Measurements from ENCODE around the gene LRGUK. TPM values are rescaled to one million over a fixed set of nuclear protein-coding genes. Genes with fewer than 3 reads are reported as not detected.

The LRGUK gene
- total and polyA plus RNA-seq, 2 of the 8 experiments (the other 6 are each of a cell fraction or from before 2014, with no cell fraction given) = 1.5 to 3.6 TPM

DNA sequence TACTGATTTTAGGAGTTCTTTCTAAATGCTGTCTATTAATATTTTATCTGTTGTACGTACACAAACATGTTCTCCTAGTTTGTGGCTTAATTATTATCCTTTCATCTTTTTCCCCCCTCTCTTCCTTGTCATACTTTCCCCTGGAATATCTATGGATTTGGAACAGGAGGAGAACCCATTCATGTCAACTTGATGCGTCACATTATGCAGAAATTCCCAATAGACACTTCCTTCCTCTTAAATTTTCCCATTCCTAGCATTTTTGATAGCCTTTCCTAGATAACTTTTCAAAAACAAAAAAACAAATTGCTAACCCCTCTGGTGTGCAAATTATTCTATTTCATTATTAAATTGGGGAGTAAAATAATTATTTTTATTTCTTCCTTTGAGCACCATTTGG is 153.4 kb downstream of the LRGUK start:
- Histone ChIP-seq H2AFZ (ENCODE audit: low read length) (no peak overlapping the region), H3K9me3 (ENCODE audit: insufficient read depth in 2 of 2, low read depth in 1 of 2, low read length in 1 of 2) (no peaks in the 10 kb centered on the region), H2BK120ac (replicated peaks; ENCODE audit: low read depth, low read length) (no peak overlapping the region), H2AK5ac (ENCODE audit: low read depth, low read length) (no peak overlapping the region), H3K56ac (replicated peaks; ENCODE audit: insufficient read length, low read depth, low read length) (no peak overlapping the region), H3K27ac (ENCODE audit: low read depth, low read length) (no peak overlapping the region), H3K18ac (ENCODE audit: extremely low read depth, low read length) (no peak overlapping the region), H2BK20ac (ENCODE audit: low read length) (no peak overlapping the region), H2BK15ac (ENCODE audit: low read length) (no peak overlapping the region), H3K4me1 (replicated peaks in 1 of 4; ENCODE audit: control insufficient read depth in 3 of 4, insufficient read depth in 4 of 4, low read length in 3 of 4) (peaks cover 0 to 9% (median 2%) of the 10 kb centered on the region in 4 experiments; a peak in 2 of 7 replicates), H4K91ac (replicated peaks; ENCODE audit: insufficient read length, low read length) (no peak overlapping the region), H3K4ac (replicated peaks; ENCODE audit: insufficient read length, low read depth, low read length) (no peak overlapping the region), H3K79me1 (ENCODE audit: low read depth, low read length) (no peaks in the 10 kb centered on the region; the same call in 1 of the 2 replicates), H2BK5ac (ENCODE audit: low read depth, low read length) (no peak overlapping the region), H3K14ac (ENCODE audit: insufficient read length) (no peak overlapping the region), H3K36me3 (ENCODE audit: control insufficient read depth in 2 of 4, insufficient read depth in 4 of 4, low read length in 3 of 4) (no peaks in the 10 kb centered on the region), H4K20me1 (replicated peaks in 1 of 2; ENCODE audit: control insufficient read depth in 1 of 2, insufficient read depth in 2 of 2, low read length in 2 of 2) (no peaks in the 10 kb centered on the region), H3K4me3 (ENCODE audit: extremely low read depth in 1 of 4, insufficient read depth in 2 of 4, low read depth in 3 of 4, low read length in 4 of 4) (no peak overlapping the region), H4K8ac (ENCODE audit: extremely low read depth, insufficient read depth, low read length) (no peak overlapping the region), H3K23me2 (ENCODE audit: low read depth, low read length) (no peaks in the 10 kb centered on the region), H3K79me2 (ENCODE audit: control insufficient read depth in 1 of 2, insufficient read depth in 2 of 2, low read length in 2 of 2) (no peaks in the 10 kb centered on the region), H3K23ac (ENCODE audit: insufficient read length) (no peak overlapping the region), H3K9ac (replicated peaks in 1 of 4; ENCODE audit: extremely low read depth in 1 of 4, low read depth in 3 of 4, low read length in 3 of 4) (no peak overlapping the region), H4K5ac (ENCODE audit: insufficient read length, low read depth, low read length) (no peak overlapping the region), H3K4me2 (ENCODE audit: insufficient read depth in 1 of 2, low read depth in 2 of 2, low read length in 2 of 2) (no peak overlapping the region), H3K27me3 (replicated peaks in 1 of 4; ENCODE audit: control insufficient read depth in 3 of 4, extremely low read depth in 1 of 4, insufficient read depth in 3 of 4, low read length in 3 of 4) (no peaks in the 10 kb centered on the region), H2BK12ac (ENCODE audit: low read depth, low read length) (no peak overlapping the region)
- FAIRE-seq = no peak
- WGBS, 2 experiments (ENCODE audit: extremely low coverage in 1 of 2, insufficient coverage in 1 of 2, insufficient read length in 1 of 2, insufficient replicate concordance in 2 of 2, low coverage in 1 of 2, low lambda C conversion rate in 2 of 2, missing lambda C conversion rate in 1 of 2) = 83% methylated on average over 2 of the region's 2 CpGs; no CpG with 5 or more reads in 1 of the 2 experiments
- DNase-seq (ENCODE audit: low read depth in 1 of 2, low spot score in 2 of 2) = no peak
- no peak for TF ChIP-seq POLR2A (IDR thresholded peaks at IDR 0.05; ENCODE audit: control extremely low read depth in 1 of 2, low read depth in 2 of 2, low read length in 2 of 2)
- POLR2A ChIA-PET (ENCODE audit: partially characterized antibody) = no interaction called here
- CTCF ChIA-PET (ENCODE audit: partially characterized antibody) = interaction anchor here (0.6 to 1.2 kb wide), 2 partner anchors 77 to 535 kb away, joined by 4 read pairs; no protein-coding TSS in a partner anchor
